Erythroblast (primary cell): ENCODE results near the gene AVP.

ENCODE experiments used
- DNase-seq, 2 experiments: peaks; one replicate each; lab custom pipeline; 2025; lab: John Stamatoyannopoulos, UW
- GATA1 ChIP-seq: IDR thresholded peaks from 2 replicates; pipeline ENCODE4 v1.6.1; 2011; ENCODE audit warnings: low read depth, mild to moderate bottlenecking, control low read depth, low read length, moderate library complexity
- POLR2A ChIP-seq: IDR thresholded peaks from 2 replicates; pipeline ENCODE4 v1.6.1; 2011; ENCODE audit warnings: mild to moderate bottlenecking, low read length

Gene AVP

GRCh38 chr20:3044336-3044965 lies 40.1 kb downstream of the AVP start:
- no peak for DNase-seq
- TF ChIP-seq GATA1 (no peak), POLR2A (no peak)

GRCh38 chr20:3043322-3043721 lies 41.2 kb downstream of the AVP start, which contains the start of gene GNRH2:
GNRH2 (plus strand) TSS chr20:3043622; CDS start chr20:3044415, 793 bp downstream.
- DNase-seq, result no peak
- no peak for TF ChIP-seq POLR2A
- TF ChIP-seq GATA1, result no peak

GRCh38 chr20:3042625-3043024 lies 41.9 kb downstream of the AVP start:
- TF ChIP-seq GATA1 (no peak), POLR2A (no peak)
- DNase-seq, result no peak

GRCh38 chr20:3041854-3042409 lies 42.6 kb downstream of the AVP start:
- TF ChIP-seq GATA1 (no peak), POLR2A (no peak)
- DNase-seq, result no peak

GRCh38 chr20:3040086-3040485 lies 44.4 kb downstream of the AVP start:
- no peak for DNase-seq
- TF ChIP-seq POLR2A (no peak), GATA1 (no peak)

GRCh38 chr20:3039426-3039825 lies 45.1 kb downstream of the AVP start:
- DNase-seq, result no peak
- TF ChIP-seq POLR2A, result no peak

GRCh38 chr20:3038454-3038853 lies 46.1 kb downstream of the AVP start:
- TF ChIP-seq POLR2A (no peak), GATA1 (no peak)
- no peak for DNase-seq

GRCh38 chr20:3037654-3038053 lies 46.9 kb downstream of the AVP start:
- DNase-seq, result no peak
- no peak for TF ChIP-seq GATA1
- no peak for TF ChIP-seq POLR2A

- TF ChIP-seq GATA1, result no peak
- no peak for TF ChIP-seq POLR2A
- no peak for DNase-seq
Measured at GRCh38 chr20:3032624-3033023, 51.9 kb downstream of the AVP start.
